ENCODE measurements around the gene ELMOD1.

- no peak for TF ChIP-seq POLR2A (IDR thresholded peaks at IDR 0.05; ENCODE audit: low read length)
- no peak for TF ChIP-seq GATA1 (IDR thresholded peaks at IDR 0.05; ENCODE audit: low read depth, low read length)
Observed at GRCh38 chr11:107549253-107549953, 41.5 kb upstream of the ELMOD1 start.
